ENCODE measurements around the gene SP140. TPM values are rescaled to one million over a fixed set of nuclear protein-coding genes. Genes with fewer than 3 reads are reported as not detected.
"Not testable (repeated sequence)": the region's sequence is repeated elsewhere in the genome, so short reads cannot be mapped to it uniquely, and the experiment has no call there.

Gene SP140
- total RNA-seq, 1 donor from 2014 or later: 4.6 TPM

DNA sequence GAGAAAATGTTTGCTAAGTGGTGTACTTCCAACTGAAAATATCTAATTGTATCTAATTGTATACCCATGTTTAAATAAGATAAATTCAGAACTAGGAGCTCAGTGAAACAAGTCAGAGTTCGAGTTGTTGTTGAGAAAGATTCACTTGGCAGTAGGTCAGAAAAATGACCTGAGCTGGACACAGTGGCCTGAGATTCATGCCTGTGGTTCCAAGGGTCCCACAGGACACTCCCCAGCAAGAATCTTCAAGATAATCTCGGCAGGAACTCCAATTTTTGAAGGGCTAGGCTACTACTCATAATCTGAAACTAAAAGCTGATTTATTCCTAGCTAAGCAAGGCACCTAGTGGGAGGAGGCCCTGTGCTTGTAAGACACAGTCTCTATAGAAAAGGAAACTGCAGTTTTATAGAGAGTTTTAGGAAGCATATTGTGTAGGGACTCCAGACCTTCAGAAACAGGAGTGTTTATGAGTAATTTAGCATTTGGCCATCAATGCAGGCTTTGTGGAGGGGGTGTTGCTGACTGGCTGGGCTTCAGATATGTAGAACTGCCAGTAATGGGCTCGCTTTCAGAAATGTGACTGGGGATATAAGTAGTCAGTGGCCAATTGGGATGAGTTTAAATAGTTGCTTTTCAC, 43.2 kb downstream of the SP140 start:
- TF ChIP-seq, protein P1, sequence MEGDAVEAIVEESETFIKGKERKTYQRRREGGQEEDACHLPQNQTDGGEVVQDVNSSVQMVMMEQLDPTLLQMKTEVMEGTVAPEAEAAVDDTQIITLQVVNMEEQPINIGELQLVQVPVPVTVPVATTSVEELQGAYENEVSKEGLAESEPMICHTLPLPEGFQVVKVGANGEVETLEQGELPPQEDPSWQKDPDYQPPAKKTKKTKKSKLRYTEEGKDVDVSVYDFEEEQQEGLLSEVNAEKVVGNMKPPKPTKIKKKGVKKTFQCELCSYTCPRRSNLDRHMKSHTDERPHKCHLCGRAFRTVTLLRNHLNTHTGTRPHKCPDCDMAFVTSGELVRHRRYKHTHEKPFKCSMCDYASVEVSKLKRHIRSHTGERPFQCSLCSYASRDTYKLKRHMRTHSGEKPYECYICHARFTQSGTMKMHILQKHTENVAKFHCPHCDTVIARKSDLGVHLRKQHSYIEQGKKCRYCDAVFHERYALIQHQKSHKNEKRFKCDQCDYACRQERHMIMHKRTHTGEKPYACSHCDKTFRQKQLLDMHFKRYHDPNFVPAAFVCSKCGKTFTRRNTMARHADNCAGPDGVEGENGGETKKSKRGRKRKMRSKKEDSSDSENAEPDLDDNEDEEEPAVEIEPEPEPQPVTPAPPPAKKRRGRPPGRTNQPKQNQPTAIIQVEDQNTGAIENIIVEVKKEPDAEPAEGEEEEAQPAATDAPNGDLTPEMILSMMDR (conservative IDR thresholded peaks at IDR 0.05; ENCODE audit: low read depth, low read length): no peak
- H3K4me3 ChIP-seq (ENCODE audit: low read depth, low read length): no peak overlapping the region
- DNase-seq (ENCODE audit: low read depth): no peak

DNA sequence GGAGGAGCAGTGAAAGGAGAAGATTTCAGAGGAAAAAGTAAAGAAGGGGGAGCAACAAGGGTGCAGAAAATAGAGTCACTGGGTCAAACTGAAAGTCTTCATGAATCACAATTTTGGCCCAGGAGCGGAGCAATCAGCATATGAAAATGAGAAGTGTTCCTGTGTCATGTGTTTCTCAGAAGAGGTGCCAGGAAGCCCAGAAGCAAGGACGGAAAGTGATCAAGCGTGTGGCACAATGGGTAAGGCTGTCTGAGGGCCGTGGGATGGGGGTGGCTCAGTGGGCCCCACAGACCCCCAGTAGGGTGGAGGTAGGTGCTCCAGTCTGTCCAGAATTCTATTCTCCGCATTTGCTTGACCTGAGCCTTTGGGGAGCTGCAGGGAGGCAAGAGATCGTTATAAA, 44.2 kb downstream of the SP140 start:
- H3K4me3 ChIP-seq (ENCODE audit: low read depth, low read length): no peak overlapping the region
- DNase-seq (ENCODE audit: low read depth): no peak
- TF ChIP-seq, protein P1 (conservative IDR thresholded peaks at IDR 0.05; ENCODE audit: low read depth, low read length): no peak

DNA sequence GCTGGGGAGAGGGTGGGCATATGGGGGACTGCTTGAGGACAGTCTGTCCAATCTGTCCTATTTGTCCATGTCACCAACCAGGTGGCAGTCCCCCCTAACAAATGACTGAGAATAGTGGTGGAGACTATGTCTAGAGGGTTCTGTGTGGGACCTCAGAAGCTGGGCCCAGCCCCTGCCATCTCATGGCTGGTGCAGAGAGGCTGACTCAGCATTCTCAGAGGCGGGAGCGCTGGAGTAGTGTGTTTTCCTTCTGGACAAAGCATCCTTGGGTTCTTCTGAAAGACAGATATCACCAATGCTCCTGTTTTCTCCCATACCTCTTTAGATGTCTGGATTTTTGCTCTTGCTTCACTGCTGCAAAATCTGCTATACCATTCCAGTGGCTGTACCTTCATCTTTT, 57.4 kb downstream of the SP140 start:
- TF ChIP-seq, protein P1 (conservative IDR thresholded peaks at IDR 0.05; ENCODE audit: low read depth, low read length): no peak
- no peak for DNase-seq (ENCODE audit: low read depth)
- no peak overlapping the region for H3K4me3 ChIP-seq (ENCODE audit: low read depth, low read length)

DNA sequence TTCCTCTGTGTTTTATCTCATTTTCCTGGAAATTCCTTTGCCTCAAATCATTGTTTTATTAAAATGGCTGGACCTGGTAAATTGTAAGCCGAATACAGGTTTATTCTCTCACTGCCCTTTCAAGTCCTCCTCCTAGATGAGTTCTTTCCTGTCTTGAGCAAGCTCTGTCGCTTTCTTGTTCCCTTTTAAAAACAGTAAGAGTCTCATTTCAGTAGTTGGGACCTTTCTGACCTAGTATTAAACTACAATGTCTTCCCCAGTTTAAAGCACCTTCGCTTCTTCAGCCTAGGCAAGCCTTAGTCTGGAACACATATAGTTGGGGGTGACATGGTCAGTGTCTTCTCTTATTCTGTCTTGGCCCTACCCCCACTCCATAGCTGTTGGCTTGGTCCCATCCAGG, 60.5 kb downstream of the SP140 start:
- no peak for DNase-seq (ENCODE audit: low read depth)
- TF ChIP-seq, protein P1 (conservative IDR thresholded peaks at IDR 0.05; ENCODE audit: low read depth, low read length): no peak
- H3K4me3 ChIP-seq (ENCODE audit: low read depth, low read length): no peak overlapping the region

DNA sequence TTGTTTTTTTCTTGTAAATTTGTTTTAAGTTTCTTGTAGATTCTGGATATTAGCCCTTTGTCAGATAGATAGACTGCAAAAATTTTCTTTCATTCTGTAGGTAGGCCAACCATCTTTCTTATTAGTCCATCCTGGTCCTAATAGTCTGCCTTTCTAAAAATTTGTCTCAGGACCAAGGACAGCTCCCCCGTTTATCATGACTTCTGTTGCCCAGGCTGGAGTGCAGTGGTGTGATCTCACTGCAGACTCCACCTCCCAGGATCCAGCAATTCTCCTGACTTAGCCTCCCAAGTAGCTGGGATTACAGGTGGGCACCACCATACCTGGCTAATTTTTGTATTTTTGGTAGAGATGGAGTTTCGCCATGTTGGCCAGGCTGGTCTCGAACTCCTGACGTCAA, 63.8 kb downstream of the SP140 start:
- not testable (repeated sequence) for H3K4me3 ChIP-seq (ENCODE audit: low read depth, low read length); DNase-seq (ENCODE audit: low read depth)

DNA sequence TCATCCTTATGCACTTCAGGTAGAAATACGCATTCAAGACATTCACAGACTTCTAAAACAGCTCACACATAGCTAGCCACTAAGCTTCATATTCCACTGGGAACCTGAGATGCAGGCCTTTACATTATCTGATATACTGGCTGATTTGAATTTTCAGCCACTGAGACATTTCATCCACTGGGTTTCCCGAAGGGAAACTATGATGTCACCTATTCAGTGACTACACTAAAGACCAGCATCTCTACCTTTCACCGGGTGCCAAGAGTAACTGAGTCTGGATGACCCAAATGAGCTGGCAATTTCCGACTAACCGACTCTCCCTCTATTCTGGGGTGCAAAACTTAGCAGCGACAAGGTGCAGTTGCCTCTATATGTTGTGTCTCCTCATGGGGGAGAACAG, 69.7 kb downstream of the SP140 start:
- no peak for DNase-seq (ENCODE audit: low read depth)
- TF ChIP-seq, protein P1 (conservative IDR thresholded peaks at IDR 0.05; ENCODE audit: low read depth, low read length): no peak
- H3K4me3 ChIP-seq (ENCODE audit: low read depth, low read length): no peak overlapping the region

DNA sequence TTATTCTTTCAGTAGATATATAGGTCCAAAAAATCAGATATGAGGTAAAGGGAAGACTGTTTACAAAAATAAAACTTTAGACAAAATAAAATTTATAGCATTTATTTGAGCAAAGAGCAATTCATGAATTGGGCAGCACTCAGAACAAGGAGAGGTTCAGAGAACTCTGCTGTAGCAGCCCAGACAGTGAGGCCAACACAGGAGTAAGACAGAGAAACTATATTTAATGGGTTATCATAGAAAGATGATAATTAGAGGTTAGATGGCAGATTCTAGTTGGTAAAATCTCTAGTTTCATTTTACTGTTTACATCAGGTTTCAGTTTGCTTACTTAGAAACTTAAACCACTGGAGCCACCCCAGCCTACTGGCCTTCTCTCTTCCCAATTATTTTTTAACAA, 71.4 kb downstream of the SP140 start:
- TF ChIP-seq, protein P1 (conservative IDR thresholded peaks at IDR 0.05; ENCODE audit: low read depth, low read length): no peak
- no peak for DNase-seq (ENCODE audit: low read depth)

More for the DNA sequence above, 71.4 kb downstream of the SP140 start:
- no peak overlapping the region for H3K4me3 ChIP-seq (ENCODE audit: low read depth, low read length)

All from epithelial cell of proximal tubule (primary cell).